ENCODE measurements around the gene CD93.

Gene CD93

GRCh38 chr20:23119456-23120216, 33.5 kb upstream of the CD93 start:
- DNase-seq = no peak

DNA sequence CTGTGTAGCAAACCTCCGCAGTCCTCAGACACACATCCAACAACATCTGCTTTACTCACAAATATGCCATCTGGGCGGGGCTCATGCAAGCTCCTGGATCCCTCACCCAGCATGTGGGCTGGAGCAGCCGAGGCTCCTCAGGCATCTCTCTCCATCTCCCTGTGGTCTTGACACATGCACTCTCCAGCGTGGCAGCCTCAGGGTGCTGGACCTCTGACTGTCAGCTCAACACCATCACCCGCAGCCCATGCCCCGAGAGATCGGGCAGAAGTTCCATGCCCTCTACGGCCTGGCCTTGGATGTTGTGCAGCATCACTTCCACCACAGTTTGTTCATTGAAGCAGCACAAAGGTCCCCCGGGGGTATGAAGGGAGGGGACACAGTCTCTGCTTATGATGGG, 32.6 kb upstream of the CD93 start:
- no peak for DNase-seq

DNA sequence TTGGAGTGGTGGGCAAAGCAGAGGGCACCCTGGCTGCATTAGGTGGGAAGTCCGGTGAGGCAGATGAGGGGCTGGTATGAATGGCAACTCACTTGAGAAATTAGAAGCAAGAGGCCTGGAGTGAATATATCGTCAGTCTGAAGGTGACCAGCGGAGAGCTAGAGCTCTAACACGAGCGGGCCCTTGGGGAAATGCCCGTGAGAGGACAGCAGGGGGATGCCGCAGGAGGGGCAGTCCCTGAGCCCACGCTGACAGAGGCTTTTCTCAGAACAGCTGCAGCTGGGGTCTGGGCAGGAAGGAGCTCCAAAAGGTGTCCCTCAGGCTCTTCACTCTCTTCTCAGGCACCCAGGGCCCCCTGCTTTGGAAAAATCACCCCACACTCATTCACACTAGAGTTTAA, 32.0 kb upstream of the CD93 start:
- DNase-seq = no peak

DNA sequence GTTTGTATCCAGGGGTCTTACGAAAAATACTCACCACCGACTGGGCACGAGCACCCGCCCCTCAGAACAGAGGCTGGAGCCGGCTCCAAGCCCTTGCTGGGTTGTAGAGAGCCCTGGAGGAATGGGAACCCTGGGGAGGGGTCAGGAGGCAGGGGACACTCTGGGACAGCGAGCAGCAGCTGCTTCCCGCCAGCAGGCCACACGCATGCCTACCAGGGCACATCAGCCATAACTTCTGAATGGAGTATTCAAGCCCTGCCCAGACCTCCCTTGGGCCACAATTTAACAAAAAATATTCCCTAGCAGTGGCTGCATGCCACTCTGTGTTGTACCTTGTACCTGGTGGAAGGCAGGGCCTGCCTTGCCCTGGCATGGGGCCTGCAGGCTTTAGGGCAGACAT, 31.6 kb upstream of the CD93 start:
- no peak for DNase-seq

- no peak for DNase-seq
Observed at GRCh38 chr20:23116311-23117089, 30.4 kb upstream of the CD93 start.

DNA sequence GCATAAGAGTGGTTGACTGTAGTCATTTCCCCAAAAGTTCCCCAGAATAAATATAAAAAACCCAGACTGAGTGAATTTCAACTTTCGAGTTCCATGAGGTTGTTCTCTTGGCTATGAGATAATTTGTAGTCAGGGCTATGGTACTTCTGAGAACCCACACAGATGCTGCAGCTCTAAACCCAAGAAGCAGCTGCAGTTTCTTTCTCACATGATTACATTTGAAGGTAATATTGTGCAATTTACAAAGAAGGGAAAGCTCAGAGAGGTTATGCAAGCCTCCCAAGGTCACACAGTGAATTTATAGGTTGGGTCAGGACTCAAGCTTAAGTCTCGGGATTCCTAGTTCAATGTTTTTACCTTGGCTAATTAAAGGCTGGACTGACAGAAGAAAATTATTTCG, 29.7 kb upstream of the CD93 start:
- DNase-seq = no peak

GRCh38 chr20:23114448-23115082, 28.4 kb upstream of the CD93 start:
- DNase-seq = no peak

DNA sequence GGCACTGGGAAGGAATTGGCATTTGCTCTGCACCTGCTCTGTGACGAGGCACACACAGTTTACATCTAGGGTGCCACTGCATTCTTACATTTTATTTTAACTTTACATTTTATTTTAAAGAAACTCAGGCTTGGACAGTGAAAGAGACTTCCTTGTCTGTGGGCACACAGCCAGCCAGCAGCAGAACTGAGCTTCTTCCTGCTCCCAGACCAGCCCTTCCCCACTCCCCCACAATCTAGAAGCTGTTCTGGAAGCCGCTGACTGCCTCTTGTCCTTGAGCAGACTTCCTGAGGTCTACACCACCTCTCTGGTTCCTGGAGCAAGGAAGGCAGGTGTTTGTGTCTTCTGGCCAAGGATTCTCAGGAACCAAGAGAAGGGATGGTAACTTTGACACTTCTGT, 27.9 kb upstream of the CD93 start:
- no peak for DNase-seq

GRCh38 chr20:23112595-23112994, 26.5 kb upstream of the CD93 start:
- DNase-seq = no peak

DNA sequence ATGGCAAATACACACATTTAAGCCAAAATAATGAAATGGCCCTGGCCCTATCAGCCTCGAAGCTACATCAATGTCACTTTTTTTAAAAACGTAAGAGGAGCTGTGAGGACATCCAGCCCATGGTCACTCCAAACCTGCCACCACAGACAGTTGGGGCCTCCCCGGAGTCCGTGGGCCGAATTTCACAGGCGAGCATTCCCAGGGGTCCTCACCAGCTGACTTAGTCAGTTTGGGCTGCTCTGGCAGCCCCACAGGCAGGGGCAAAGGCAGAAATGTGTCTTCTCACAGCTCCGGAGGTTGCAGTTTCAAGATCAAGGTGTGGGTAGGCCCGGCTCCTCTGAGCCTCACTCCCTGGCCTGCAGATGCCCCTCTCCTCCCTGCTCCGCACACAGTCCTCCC, 25.8 kb upstream of the CD93 start:
- no peak for DNase-seq

DNA sequence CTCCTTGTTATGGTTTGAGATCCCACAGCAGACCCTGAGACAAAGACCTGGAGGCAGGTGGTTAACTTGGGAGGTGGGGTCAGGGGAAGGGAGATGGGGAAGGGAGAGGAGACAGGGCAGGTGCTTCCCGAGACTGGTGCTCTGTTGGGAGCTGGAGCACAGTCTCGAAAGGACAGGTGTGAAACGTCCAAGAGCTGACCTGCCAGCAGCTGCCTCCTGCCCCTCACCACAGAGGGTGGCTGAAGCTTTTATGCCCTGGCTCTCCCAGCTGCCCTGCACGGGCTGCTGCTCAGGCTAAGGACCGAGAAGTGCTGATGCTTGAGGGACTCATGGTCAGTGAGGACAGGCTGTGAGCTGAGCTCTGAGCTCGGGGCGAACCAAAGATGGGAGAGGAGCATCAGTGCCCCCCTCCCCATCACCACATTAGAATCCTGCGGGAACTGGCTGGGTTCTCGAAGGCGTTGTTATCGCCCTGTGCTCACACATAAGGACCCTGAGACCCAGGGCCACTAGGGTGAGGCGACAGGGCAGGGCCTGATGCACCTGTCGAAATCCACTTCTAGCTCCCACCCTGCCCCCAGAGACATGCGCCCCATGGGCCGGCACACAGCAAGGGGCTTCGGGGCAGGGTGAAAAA, 25.3 kb upstream of the CD93 start:
- DNase-seq = no peak

- DNase-seq = no peak
Observed at GRCh38 chr20:23108871-23109270, 22.7 kb upstream of the CD93 start.

DNA sequence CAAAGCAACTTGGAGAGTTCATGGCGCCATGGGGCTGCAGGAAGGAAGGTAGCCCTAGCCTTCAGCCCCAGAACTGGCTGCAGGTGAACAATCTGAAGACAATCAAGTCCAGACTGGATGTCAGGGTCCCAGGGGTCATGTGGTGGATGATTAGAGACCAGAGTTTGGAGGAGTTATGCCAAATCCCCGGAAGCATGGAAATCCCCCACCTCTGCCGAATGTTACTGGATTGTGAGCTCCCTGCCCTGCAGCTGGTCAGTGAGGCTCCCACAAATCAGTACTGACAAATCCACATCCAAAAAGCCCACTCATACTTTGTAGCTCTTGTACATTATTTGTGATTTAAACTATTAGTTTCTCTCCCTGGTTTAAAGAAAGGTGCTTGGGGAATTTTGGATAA, 21.3 kb upstream of the CD93 start:
- no peak for DNase-seq

DNA sequence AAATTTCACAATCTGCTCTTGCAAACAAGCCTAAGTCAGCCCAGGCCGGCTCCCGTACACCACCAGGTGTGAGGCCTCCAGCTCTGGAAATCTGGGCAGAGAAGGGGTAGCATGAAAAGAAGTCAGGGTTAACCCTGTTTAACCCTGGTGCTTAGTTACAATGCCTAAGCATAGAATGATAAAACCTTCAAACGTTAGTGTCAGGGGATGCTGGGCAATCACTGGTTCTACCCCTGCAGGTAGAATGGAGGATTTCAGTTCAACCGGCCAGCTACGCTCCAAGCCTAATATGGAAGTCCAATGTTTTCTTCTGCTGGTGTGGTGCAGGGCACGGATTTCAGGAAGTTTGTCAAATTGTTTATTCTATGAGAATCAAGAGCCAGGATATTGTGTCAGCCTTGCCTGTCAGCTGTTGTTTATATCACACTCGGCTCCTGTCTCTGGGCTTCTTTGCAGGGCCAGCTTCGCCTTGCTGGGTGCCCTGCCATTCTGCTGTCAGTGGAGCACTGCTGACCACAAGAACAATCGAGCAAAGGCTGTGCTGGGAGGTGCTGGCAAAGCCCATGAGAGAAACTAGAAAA, 20.2 kb upstream of the CD93 start:
- DNase-seq = no peak

DNA sequence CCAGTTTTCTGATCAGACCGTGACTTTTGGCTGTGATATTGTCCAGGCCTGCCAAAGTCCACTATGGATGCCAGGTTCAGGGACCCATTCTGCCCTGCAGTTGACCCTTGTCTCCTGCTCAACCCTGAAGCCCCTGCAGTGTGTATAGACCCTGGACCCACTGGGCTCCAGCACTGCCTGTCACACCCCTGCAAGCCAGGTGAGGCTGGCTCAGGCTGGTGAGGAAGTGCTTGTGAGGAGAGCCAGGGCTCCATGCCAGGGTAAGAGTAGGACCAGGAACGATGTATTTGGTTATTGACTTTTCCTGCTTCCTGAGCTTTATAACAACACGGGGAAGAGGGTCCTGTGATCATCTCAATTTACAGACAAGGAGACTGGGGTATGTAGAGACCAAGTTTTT, 19.1 kb upstream of the CD93 start:
- DNase-seq = no peak

- no peak for DNase-seq
Observed at GRCh38 chr20:23103284-23104018, 17.3 kb upstream of the CD93 start.

DNA sequence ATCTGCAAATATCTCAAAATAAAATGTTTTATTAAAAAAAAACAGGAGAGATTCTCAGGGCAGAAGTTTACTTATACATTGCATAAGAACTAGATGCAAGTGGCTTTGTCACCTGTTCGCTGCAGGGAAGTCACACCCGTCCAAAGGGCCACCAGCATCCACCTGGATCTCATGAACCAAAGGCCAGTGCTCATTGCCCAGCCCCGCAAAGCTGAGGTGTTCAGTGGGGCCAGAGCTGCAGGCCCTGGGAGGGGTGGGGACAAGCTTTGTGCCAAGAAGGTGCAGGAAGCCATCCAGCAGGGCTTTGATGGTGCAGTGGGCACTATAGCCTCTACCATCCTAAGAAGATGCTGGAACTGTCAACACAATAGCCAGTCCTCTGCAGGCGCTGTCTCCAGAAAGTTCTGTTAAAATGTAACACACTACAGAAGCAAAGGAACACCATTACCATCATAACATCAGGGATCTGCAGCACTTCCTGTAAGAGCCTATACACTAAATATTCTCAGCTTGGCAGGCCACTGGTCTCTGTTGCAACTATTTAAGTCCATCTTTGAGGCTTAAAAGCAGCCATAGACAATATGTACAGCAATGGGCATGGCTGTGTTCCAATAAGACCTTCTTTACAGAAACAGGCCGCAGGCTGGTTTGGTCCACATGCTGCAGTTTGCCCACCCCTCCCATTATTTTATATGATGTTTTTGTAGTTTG, 15.7 kb upstream of the CD93 start:
- DNase-seq = no peak

DNA sequence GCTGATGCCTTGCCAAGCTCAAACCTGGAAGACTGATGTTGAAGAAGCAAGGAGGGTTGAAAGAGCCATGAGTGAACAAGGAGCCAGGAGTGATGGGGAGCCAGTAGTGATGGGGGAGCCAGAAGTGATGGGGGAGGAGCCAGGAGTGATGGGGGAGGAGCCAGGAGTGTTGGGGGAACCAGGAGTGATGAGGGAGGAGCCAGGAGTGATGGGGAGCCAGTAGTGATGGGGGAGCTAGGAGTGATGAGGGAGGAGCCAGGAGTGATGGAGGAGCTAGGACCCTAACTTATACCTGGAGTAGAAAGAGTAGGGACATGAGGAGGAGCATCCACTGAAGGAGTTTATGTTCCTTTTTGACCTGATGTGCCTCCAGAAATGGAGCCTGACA, 14.6 kb upstream of the CD93 start:
- DNase-seq = no peak

- no peak for DNase-seq
Observed at GRCh38 chr20:23099791-23100719, 13.9 kb upstream of the CD93 start.
